HFF-Myc (cell line): ENCODE measurements around the gene SF3B4.
"Not testable (repeated sequence)": the region's sequence is repeated elsewhere in the genome, so short reads cannot be mapped to it uniquely, and the experiment has no call there.

ENCODE experiments used
- DNase-seq: peaks from one replicate; pipeline ENCODE4 v3.0.0-alpha.2; 2011; ENCODE audit warnings: low read depth; ENCODE audit errors: extremely low read depth
- H3K4me3 ChIP-seq: replicated peaks from 2 replicates; pipeline ENCODE4 v1.5.1; 2011; ENCODE audit warnings: low read depth, mild to moderate bottlenecking, control low read depth, low read length
- TF ChIP-seq, protein P1 (sequence below): IDR thresholded peaks from 2 replicates; pipeline ENCODE4 v1.5.1; 2012; ENCODE audit warnings: mild to moderate bottlenecking, low read depth, low read length, control low read depth; ENCODE audit errors: missing control alignments

SF3B4 gene

DNA sequence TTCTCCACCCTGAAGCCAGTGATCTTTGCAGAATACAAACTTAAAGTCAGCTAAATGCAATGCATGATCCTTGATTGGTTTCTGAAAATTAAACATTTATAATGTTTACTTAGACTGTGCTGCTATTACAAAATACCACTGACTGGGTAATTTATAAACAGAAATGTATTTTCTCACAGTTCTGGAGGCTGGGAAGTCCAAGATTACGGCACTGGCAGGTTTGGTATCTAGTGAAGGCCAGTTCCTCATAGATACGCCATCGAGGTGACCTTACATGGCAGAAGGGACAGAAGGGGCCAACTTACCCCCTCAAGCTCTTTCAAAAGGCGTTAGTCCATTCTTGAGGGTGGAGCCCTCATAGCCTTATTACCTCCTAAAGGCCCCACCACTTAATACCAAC is 31.0 kb downstream of the SF3B4 start:
- no peak for DNase-seq
- TF ChIP-seq, protein P1, sequence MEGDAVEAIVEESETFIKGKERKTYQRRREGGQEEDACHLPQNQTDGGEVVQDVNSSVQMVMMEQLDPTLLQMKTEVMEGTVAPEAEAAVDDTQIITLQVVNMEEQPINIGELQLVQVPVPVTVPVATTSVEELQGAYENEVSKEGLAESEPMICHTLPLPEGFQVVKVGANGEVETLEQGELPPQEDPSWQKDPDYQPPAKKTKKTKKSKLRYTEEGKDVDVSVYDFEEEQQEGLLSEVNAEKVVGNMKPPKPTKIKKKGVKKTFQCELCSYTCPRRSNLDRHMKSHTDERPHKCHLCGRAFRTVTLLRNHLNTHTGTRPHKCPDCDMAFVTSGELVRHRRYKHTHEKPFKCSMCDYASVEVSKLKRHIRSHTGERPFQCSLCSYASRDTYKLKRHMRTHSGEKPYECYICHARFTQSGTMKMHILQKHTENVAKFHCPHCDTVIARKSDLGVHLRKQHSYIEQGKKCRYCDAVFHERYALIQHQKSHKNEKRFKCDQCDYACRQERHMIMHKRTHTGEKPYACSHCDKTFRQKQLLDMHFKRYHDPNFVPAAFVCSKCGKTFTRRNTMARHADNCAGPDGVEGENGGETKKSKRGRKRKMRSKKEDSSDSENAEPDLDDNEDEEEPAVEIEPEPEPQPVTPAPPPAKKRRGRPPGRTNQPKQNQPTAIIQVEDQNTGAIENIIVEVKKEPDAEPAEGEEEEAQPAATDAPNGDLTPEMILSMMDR: no peak
- H3K4me3 ChIP-seq: no peak overlapping the region

DNA sequence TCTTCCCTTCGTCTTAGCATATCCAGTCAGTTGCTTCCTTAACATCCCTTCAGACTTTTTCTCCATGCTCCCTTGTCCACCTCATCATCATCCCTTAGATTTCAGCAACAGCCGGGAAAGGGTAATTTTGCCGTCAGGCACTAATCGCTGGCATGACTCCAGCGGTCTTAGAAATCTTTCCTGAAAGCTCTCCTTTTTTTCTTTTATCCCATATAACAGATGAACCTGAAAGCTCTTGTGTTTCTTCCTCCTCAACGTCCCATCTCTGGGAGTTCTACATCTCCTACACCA is 38.7 kb downstream of the SF3B4 start:
- no peak for DNase-seq
- TF ChIP-seq, protein P1: no peak
- peak overlapping the region; percentile 57 for H3K4me3 ChIP-seq

- TF ChIP-seq, protein P1: peak; percentile 61
- no peak for DNase-seq
- peak overlapping the region; percentile 57 for H3K4me3 ChIP-seq
Measured at GRCh38 chr1:149888247-149888998, 39.2 kb downstream of the SF3B4 start.

GRCh38 chr1:149887456-149888246 is 40.0 kb downstream of the SF3B4 start:
- TF ChIP-seq, protein P1: no peak
- DNase-seq: peak; percentile 97
- peak overlapping the region; percentile 57 for H3K4me3 ChIP-seq

DNA sequence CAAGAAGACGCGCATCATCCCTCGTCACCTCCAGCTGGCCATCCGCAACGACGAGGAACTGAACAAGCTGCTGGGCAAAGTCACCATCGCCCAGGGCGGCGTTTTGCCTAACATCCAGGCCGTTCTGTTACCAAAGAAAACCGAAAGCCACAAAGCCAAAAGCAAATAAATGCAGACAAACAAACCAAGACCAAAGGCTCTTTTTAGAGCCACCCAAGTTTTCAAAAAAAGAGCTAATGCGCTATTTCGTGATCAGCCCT is 40.5 kb downstream of the SF3B4 start:
- H3K4me3 ChIP-seq: peak overlapping the region; percentile 57
- not testable (repeated sequence) for DNase-seq

DNA sequence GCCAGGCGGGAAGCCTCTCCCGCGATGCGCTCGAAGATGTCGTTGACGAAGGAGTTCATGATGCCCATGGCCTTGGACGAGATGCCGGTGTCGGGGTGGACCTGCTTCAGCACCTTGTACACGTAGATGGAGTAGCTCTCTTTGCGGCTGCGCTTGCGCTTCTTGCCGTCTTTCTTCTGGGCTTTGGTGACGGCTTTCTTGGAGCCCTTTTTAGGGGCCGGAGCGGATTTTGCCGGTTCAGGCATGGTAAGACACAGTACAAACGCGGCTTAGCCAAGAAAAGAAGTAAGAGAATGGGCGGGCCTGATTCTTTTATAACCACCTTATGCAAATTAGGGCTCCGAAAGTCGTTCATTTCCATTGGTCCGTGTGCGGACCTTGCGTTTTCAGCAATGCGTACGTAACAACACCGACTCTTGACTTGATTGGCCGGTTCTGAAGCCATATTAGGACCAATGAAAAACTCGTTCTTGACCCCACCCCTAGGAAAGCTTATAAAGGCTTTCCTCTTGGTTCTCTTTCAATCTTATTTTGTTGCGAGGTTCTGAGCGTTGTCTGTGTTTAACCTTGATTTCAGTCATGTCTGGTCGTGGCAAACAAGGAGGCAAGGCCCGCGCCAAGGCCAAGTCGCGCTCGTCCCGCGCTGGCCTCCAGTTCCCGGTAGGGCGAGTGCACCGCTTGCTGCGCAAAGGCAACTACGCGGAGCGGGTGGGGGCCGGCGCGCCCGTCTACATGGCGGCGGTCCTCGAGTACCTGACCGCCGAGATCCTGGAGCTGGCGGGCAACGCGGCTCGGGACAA is 41.0 kb downstream of the SF3B4 start:
- peak overlapping the region; percentile 57 for H3K4me3 ChIP-seq
- TF ChIP-seq, protein P1: no peak
- DNase-seq: peak; percentile 99

DNA sequence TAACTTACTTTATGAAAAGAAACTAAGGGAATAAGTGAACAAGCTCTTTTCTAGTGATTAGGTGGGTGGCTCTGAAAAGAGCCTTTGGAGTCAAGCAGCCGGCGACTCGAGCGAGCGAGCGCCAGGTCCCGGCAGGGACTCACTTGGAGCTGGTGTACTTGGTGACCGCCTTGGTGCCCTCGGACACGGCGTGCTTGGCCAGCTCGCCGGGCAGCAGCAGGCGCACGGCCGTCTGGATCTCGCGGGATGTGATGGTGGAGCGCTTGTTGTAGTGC is 41.5 kb downstream of the SF3B4 start:
- not testable (repeated sequence) for DNase-seq
- peak overlapping the region; percentile 57 for H3K4me3 ChIP-seq
